ENCODE measurements around the gene CARMIL1. TPM values are rescaled to one million over a fixed set of nuclear protein-coding genes. Genes with fewer than 3 reads are reported as not detected.
A peak's percentile ranks its signal among the peaks of the same experiment; 100 is the strongest.

Gene CARMIL1
- total RNA-seq, 1 donor from 2014 or later = 20.8 TPM

GRCh38 chr6:25302151-25302550 is 23.0 kb downstream of the CARMIL1 start:
- intact Hi-C loops (cut with DNase I) = no loop called here
- ATAC-seq = no peak

GRCh38 chr6:25302677-25303128 is 23.5 kb downstream of the CARMIL1 start:
- intact Hi-C loops (cut with DNase I) = no loop called here
- ATAC-seq (peak; percentile 70), DNase-seq (ENCODE audit: low spot score) (no peak)

More at GRCh38 chr6:25302151-25302550, 23.0 kb downstream of the CARMIL1 start:
- no peak for DNase-seq (ENCODE audit: low spot score)

- DNase-seq (ENCODE audit: low spot score) (no peak), ATAC-seq (no peak)
- intact Hi-C loops (cut with DNase I) = no loop called here
These were observed 24.1 kb downstream of the CARMIL1 start for GRCh38 chr6:25303254-25303653.

GRCh38 chr6:25306379-25306778 is 27.2 kb downstream of the CARMIL1 start:
- intact Hi-C loops (cut with DNase I) = no loop called here
- DNase-seq (ENCODE audit: low spot score) (no peak), ATAC-seq (no peak)

GRCh38 chr6:25307805-25308494 is 28.8 kb downstream of the CARMIL1 start:
- DNase-seq (ENCODE audit: low spot score) (no peak), ATAC-seq (no peak)
- intact Hi-C loops (cut with DNase I) = no loop called here

GRCh38 chr6:25309886-25310285 is 30.7 kb downstream of the CARMIL1 start:
- no peak for ATAC-seq
- intact Hi-C loops (cut with DNase I) = no loop called here
- no peak for DNase-seq (ENCODE audit: low spot score)

GRCh38 chr6:25311331-25311840 is 32.2 kb downstream of the CARMIL1 start:
- DNase-seq (ENCODE audit: low spot score) (no peak), ATAC-seq (peak; percentile 24)
- intact Hi-C loops (cut with DNase I) = no loop called here

- intact Hi-C loops (cut with DNase I) = no loop called here
- DNase-seq (ENCODE audit: low spot score) (no peak), ATAC-seq (peak; percentile 86)
These were observed 33.0 kb downstream of the CARMIL1 start for GRCh38 chr6:25312034-25312620.

- ATAC-seq = peak; percentile 60
These were observed 33.5 kb downstream of the CARMIL1 start for GRCh38 chr6:25312703-25313102.

GRCh38 chr6:25314509-25315175 is 35.5 kb downstream of the CARMIL1 start:
- ATAC-seq (no peak), DNase-seq (ENCODE audit: low spot score) (no peak)
- intact Hi-C loops (cut with DNase I) = no loop called here

More at GRCh38 chr6:25312703-25313102, 33.5 kb downstream of the CARMIL1 start:
- no peak for DNase-seq (ENCODE audit: low spot score)
- intact Hi-C loops (cut with DNase I) = no loop called here

- intact Hi-C loops (cut with DNase I) = no loop called here
- ATAC-seq (no peak), DNase-seq (ENCODE audit: low spot score) (no peak)
These were observed 36.3 kb downstream of the CARMIL1 start for GRCh38 chr6:25315194-25316177.

GRCh38 chr6:25316626-25317025 is 37.5 kb downstream of the CARMIL1 start:
- DNase-seq (ENCODE audit: low spot score) (no peak), ATAC-seq (no peak)
- intact Hi-C loops (cut with DNase I) = no loop called here

- DNase-seq (ENCODE audit: low spot score) = no peak
- no peak for ATAC-seq
- intact Hi-C loops (cut with DNase I) = no loop called here
These were observed 39.4 kb downstream of the CARMIL1 start for GRCh38 chr6:25318589-25318988.

GRCh38 chr6:25320459-25320858 is 41.3 kb downstream of the CARMIL1 start:
- no peak for DNase-seq (ENCODE audit: low spot score)
- intact Hi-C loops (cut with DNase I) = no loop called here

GRCh38 chr6:25322692-25323091 is 43.5 kb downstream of the CARMIL1 start:
- ATAC-seq = no peak
- DNase-seq (ENCODE audit: low spot score) = no peak
- intact Hi-C loops (cut with DNase I) = no loop called here

More at GRCh38 chr6:25320459-25320858, 41.3 kb downstream of the CARMIL1 start:
- ATAC-seq = no peak

GRCh38 chr6:25324066-25324762 is 45.0 kb downstream of the CARMIL1 start:
- intact Hi-C loops (cut with DNase I) = no loop called here
- ATAC-seq (no peak), DNase-seq (ENCODE audit: low spot score) (no peak)

GRCh38 chr6:25326126-25326525 is 47.0 kb downstream of the CARMIL1 start:
- ATAC-seq = no peak
- DNase-seq (ENCODE audit: low spot score) = no peak
- intact Hi-C loops (cut with DNase I) = no loop called here

GRCh38 chr6:25326960-25327359 is 47.8 kb downstream of the CARMIL1 start:
- ATAC-seq (no peak), DNase-seq (ENCODE audit: low spot score) (no peak)
- intact Hi-C loops (cut with DNase I) = no loop called here

All from sciatic nerve (tissue), 2 donors.